NCI-H2227 treated with DMSO at 0.1 percent for 48 hours (cell line): ENCODE measurements around the gene TMEM259.

Source experiments
- DNase-seq: peaks from one replicate; lab custom pipeline; 2025; lab: John Stamatoyannopoulos, UW

TMEM259 gene

GRCh38 chr19:1004204-1004802 is 16.6 kb downstream of the TMEM259 start:
- DNase-seq = no peak

- DNase-seq = no peak
These were observed 17.6 kb downstream of the TMEM259 start for GRCh38 chr19:1003283-1003682.

- no peak for DNase-seq
These were observed 18.3 kb downstream of the TMEM259 start for GRCh38 chr19:1002600-1002999.

- DNase-seq = no peak
These were observed 19.3 kb downstream of the TMEM259 start for GRCh38 chr19:1001538-1002166.

GRCh38 chr19:1000591-1001537 is 20.1 kb downstream of the TMEM259 start:
- no peak for DNase-seq

GRCh38 chr19:1000095-1000494 is 20.8 kb downstream of the TMEM259 start, which contains the start of gene GRIN3B:
GRIN3B (plus strand) TSS chr19:1000419; CDS start chr19:1000438, 19 bp downstream.
- DNase-seq = no peak

- no peak for DNase-seq
These were observed 21.6 kb downstream of the TMEM259 start for GRCh38 chr19:999379-999719.

GRCh38 chr19:998064-998463 is 22.9 kb downstream of the TMEM259 start:
- no peak for DNase-seq

- peak; percentile 20 for DNase-seq
These were observed 24.7 kb downstream of the TMEM259 start for GRCh38 chr19:996051-996838.

GRCh38 chr19:995051-995827 is 25.7 kb downstream of the TMEM259 start:
- DNase-seq = no peak

- no peak for DNase-seq
These were observed 26.4 kb downstream of the TMEM259 start for GRCh38 chr19:994516-994915.

- no peak for DNase-seq
These were observed 27.0 kb downstream of the TMEM259 start for GRCh38 chr19:993831-994393.

- no peak for DNase-seq
These were observed 27.5 kb downstream of the TMEM259 start for GRCh38 chr19:993361-993830.

- no peak for DNase-seq
These were observed 28.3 kb downstream of the TMEM259 start for GRCh38 chr19:992670-993055.

- DNase-seq = no peak
These were observed 28.8 kb downstream of the TMEM259 start for GRCh38 chr19:991932-992669.

GRCh38 chr19:991174-991931 is 29.6 kb downstream of the TMEM259 start:
- DNase-seq = no peak

GRCh38 chr19:990746-991145 is 30.2 kb downstream of the TMEM259 start:
- DNase-seq = no peak

- DNase-seq = no peak
These were observed 30.8 kb downstream of the TMEM259 start for GRCh38 chr19:990119-990571.

GRCh38 chr19:989381-990081 is 31.4 kb downstream of the TMEM259 start:
- DNase-seq = no peak
